H1 (cell line): Measurements from ENCODE around the gene SIPA1L2. TPM values are rescaled to one million over a fixed set of nuclear protein-coding genes. Genes with fewer than 3 reads are reported as not detected.

ENCODE experiments used
- FOSL1 ChIP-seq: IDR thresholded peaks from 2 replicates; pipeline ENCODE4 v1.6.1; 2011; ENCODE audit warnings: mild to moderate bottlenecking, low read depth, low read length, moderate library complexity; ENCODE audit not compliant: insufficient read depth
- KDM1A ChIP-seq: fragments of 200-600, 300-600 bp; sonication (generic); IDR thresholded peaks from 2 replicates; pipeline ENCODE4 v1.7.1; 2016; ENCODE audit warnings: mild to moderate bottlenecking, low read length, borderline replicate concordance
- MAFK ChIP-seq: IDR thresholded peaks from 2 replicates; pipeline ENCODE4 v1.6.1; 2012; ENCODE audit warnings: low read depth, mild to moderate bottlenecking, improper control_type of control experiment, low read length
- TAF7 ChIP-seq: optimal IDR thresholded peaks from 2 replicates; pipeline ENCODE3; 2011; ENCODE audit warnings: low read depth, mild to moderate bottlenecking, inconsistent platforms, low read length, moderate library complexity, borderline replicate concordance
- USF2 ChIP-seq: IDR thresholded peaks from 2 replicates; pipeline ENCODE4 v1.6.1; 2011; ENCODE audit warnings: low read length, improper control_type of control experiment
- polyA plus RNA-seq, 7 experiments: library from polyadenylated mRNA; depleted of rRNA in 3 of 7; stranded (reverse) in 5 of 7; unstranded in 2 of 7; fragments of >200 nt in 5 of 7; fragments of 200-250 nt in 2 of 7; gene quantifications; 1 replicate in 5 of 7; 2 replicates in 1 of 7; 4 replicates in 1 of 7; pipeline versions ENCODE4 v1.2.1 to v1.2.3, GENCODE V29; 2011 to 2013; ENCODE audit warnings: missing spikeins in 2 of 7, mixed read lengths in 2 of 7
- total RNA-seq: library from RNA; stranded (reverse); fragmentation: NEBNext Ultra II Directional; extraction: Animal tissue kit (Norgen Biotek cat#: 25700); gene quantifications from 2 replicates; pipeline ENCODE4 v1.2.1, GENCODE V29; 2021

SIPA1L2 gene
- total and polyA plus RNA-seq, 2 of the 8 experiments (the other 6 are each of a cell fraction or from before 2014, with no cell fraction given): 7.7 to 13.2 TPM

- no peak for TF ChIP-seq USF2
- no peak for TF ChIP-seq MAFK
- TF ChIP-seq FOSL1: no peak
- TF ChIP-seq KDM1A: no peak
- no peak for TF ChIP-seq TAF7
These were observed 37.8 kb upstream of the SIPA1L2 start (continued) for GRCh38 chr1:232667778-232668165.
